Right ventricle myocardium inferior (tissue), 1 donor: ENCODE results near the gene LHFPL4. TPM values are rescaled to one million over a fixed set of nuclear protein-coding genes. Genes with fewer than 3 reads are reported as not detected.
"Not testable (repeated sequence)": the region's sequence is repeated elsewhere in the genome, so short reads cannot be mapped to it uniquely, and the experiment has no call there.

Source experiments
- ATAC-seq: fragments of 200-7000 bp; cut with Tn5 transposase; one replicate; pipeline ENCODE4 v1.9.1; 2020; ENCODE audit warnings: mild to moderate bottlenecking, moderate library complexity
- DNase-seq: peaks from one replicate; pipeline ENCODE4 v3.0.0; 2021; ENCODE audit errors: missing footprints
- intact Hi-C: fragments of 100-400 bp; cut with DNase I; formaldehyde crosslinking; loops from one replicate; pipeline ENCODE4 v1.11.0; 2022
- total RNA-seq: library from RNA; stranded (reverse); fragmentation: NEBNext Ultra II Directional; extraction: Animal tissue kit (Norgen Biotek cat#: 25700); gene quantifications from one replicate; pipeline ENCODE4 v1.2.1, GENCODE V29; 2021
- donor health status: DM: no; HTN: yes; CAD: no; lungs with severe emphysema.

LHFPL4 gene
- total RNA-seq, 1 donor from 2014 or later, result not detected

- intact Hi-C loops, result no loop called here
- ATAC-seq (no peak), DNase-seq (no peak)
Measured at GRCh38 chr3:9496893-9497292, 56.7 kb downstream of the LHFPL4 start.

- intact Hi-C loops, ATAC-seq: not testable (repeated sequence)
Measured at GRCh38 chr3:9494036-9494435, 59.6 kb downstream of the LHFPL4 start.

GRCh38 chr3:9491506-9491905 lies 62.1 kb downstream of the LHFPL4 start:
- no peak for ATAC-seq
- intact Hi-C loops, result no loop called here
- no peak for DNase-seq

More at GRCh38 chr3:9494036-9494435, 59.6 kb downstream of the LHFPL4 start:
- not testable (repeated sequence) for DNase-seq

- DNase-seq (no peak), ATAC-seq (no peak)
- intact Hi-C loops, result no loop called here
Measured at GRCh38 chr3:9485248-9485647, 68.4 kb downstream of the LHFPL4 start.

GRCh38 chr3:9480265-9480664 lies 73.4 kb downstream of the LHFPL4 start:
- intact Hi-C loops, result no loop called here
- DNase-seq, result no peak
- ATAC-seq, result no peak

- ATAC-seq (no peak), DNase-seq (no peak)
- intact Hi-C loops, result no loop called here
Measured at GRCh38 chr3:9476935-9477334, 76.7 kb downstream of the LHFPL4 start.

GRCh38 chr3:9474482-9474881 lies 79.1 kb downstream of the LHFPL4 start:
- intact Hi-C loops, result no loop called here
- DNase-seq, result no peak
- no peak for ATAC-seq

- intact Hi-C loops, result no loop called here
- ATAC-seq (no peak), DNase-seq (no peak)
Measured at GRCh38 chr3:9473496-9474065, 80.0 kb downstream of the LHFPL4 start.

GRCh38 chr3:9469986-9470385 lies 83.6 kb downstream of the LHFPL4 start:
- ATAC-seq (no peak), DNase-seq (no peak)
- intact Hi-C loops, result no loop called here

- intact Hi-C loops, result no loop called here
- DNase-seq (no peak), ATAC-seq (no peak)
Measured at GRCh38 chr3:9468460-9468859, 85.2 kb downstream of the LHFPL4 start.

- ATAC-seq, result no peak
- DNase-seq, result no peak
- intact Hi-C loops, result no loop called here
Measured at GRCh38 chr3:9467451-9467850, 86.2 kb downstream of the LHFPL4 start.

GRCh38 chr3:9455596-9456131 lies 98.0 kb downstream of the LHFPL4 start:
- intact Hi-C loops, result no loop called here
- ATAC-seq (no peak), DNase-seq (no peak)

GRCh38 chr3:9452417-9452816 lies 101.2 kb downstream of the LHFPL4 start:
- DNase-seq (no peak), ATAC-seq (no peak)
- intact Hi-C loops, result no loop called here

- no peak for ATAC-seq
- intact Hi-C loops, result no loop called here
Measured at GRCh38 chr3:9450991-9451390, 102.6 kb downstream of the LHFPL4 start.

GRCh38 chr3:9450126-9450525 lies 103.5 kb downstream of the LHFPL4 start:
- DNase-seq (no peak), ATAC-seq (no peak)
- intact Hi-C loops, result no loop called here

More at GRCh38 chr3:9450991-9451390, 102.6 kb downstream of the LHFPL4 start:
- DNase-seq, result no peak

- DNase-seq (no peak), ATAC-seq (no peak)
- intact Hi-C loops, result no loop called here
Measured at GRCh38 chr3:9448643-9449042, 105.0 kb downstream of the LHFPL4 start.

Other genes with a start within 250 kb of the LHFPL4 start
- gene THUMPD3, start 190.8 kb downstream of the LHFPL4 start, total RNA-seq, result 48.3 TPM
- gene SETD5, start 156.2 kb downstream of the LHFPL4 start, total RNA-seq, result 51.6 TPM
- 43.9 TPM for gene MTMR14, start 95.7 kb upstream of the LHFPL4 start, total RNA-seq
- gene CPNE9, start 150.0 kb upstream of the LHFPL4 start, total RNA-seq, result not detected
- gene BRPF1, start 177.9 kb upstream of the LHFPL4 start, total RNA-seq, result 10.9 TPM
- 10.5 TPM for gene OGG1, start 196.1 kb upstream of the LHFPL4 start, total RNA-seq
- 18.4 TPM for gene CAMK1, start 216.1 kb upstream of the LHFPL4 start, total RNA-seq
- gene TADA3, start 238.7 kb upstream of the LHFPL4 start, total RNA-seq, result 48.4 TPM
- gene ARPC4, start 239.3 kb upstream of the LHFPL4 start, total RNA-seq, result 70.8 TPM